Esophagus muscularis mucosa (tissue), 4 donors: ENCODE measurements around the gene TELO2.

ENCODE experiments used
- EP300 ChIP-seq: sonication (generic); formaldehyde crosslinking; IDR thresholded peaks from one replicate; pipeline ENCODE4 v1.6.1; 2017; ENCODE audit warnings: antibody characterized with exemption
- POLR2A ChIP-seq: fragments of 450-650 bp; IDR thresholded peaks from one replicate; pipeline ENCODE4 v1.6.1; 2017; ENCODE audit warnings: antibody characterized with exemption, moderate library complexity, mild to moderate bottlenecking, low read depth
- TF ChIP-seq, protein P1 (sequence below), 3 experiments: fragments of 200-600 bp in 2 of 3; fragments of 450-650 bp in 1 of 3; sonication (generic) in 2 of 3; IDR thresholded peaks; one replicate each; pipeline ENCODE4 v1.5.1; 2017 to 2019; ENCODE audit warnings: antibody characterized with exemption in 3 of 3, mild to moderate bottlenecking in 2 of 3, moderate library complexity in 1 of 3

DNA sequence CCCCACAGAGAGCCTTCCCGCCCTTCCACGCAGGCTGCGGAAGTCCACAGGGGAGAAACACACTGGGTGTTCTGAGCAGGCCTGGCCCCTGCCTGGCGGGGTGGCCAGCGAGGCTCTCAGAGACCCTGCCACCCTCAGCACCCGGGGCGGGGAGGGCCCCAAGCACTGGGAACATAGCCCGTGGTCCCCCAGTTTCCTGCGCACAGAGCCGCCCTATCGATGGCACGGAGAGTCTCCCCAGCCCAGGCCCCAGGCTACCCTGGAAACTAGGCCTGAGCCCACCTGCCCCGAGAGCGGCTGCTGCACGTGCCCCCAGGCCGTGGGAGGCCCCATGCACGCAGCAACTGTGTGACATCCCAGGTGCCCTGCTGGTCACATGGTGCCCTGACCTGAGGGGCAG lies 38.6 kb upstream of the TELO2 start:
- TF ChIP-seq POLR2A: no peak
- TF ChIP-seq, protein P1, sequence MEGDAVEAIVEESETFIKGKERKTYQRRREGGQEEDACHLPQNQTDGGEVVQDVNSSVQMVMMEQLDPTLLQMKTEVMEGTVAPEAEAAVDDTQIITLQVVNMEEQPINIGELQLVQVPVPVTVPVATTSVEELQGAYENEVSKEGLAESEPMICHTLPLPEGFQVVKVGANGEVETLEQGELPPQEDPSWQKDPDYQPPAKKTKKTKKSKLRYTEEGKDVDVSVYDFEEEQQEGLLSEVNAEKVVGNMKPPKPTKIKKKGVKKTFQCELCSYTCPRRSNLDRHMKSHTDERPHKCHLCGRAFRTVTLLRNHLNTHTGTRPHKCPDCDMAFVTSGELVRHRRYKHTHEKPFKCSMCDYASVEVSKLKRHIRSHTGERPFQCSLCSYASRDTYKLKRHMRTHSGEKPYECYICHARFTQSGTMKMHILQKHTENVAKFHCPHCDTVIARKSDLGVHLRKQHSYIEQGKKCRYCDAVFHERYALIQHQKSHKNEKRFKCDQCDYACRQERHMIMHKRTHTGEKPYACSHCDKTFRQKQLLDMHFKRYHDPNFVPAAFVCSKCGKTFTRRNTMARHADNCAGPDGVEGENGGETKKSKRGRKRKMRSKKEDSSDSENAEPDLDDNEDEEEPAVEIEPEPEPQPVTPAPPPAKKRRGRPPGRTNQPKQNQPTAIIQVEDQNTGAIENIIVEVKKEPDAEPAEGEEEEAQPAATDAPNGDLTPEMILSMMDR (IDR thresholded peaks at IDR 0.05): no peak
- TF ChIP-seq EP300: no peak
